ENCODE results near the gene SLC16A8.
"Not testable (repeated sequence)": the region's sequence is repeated elsewhere in the genome, so short reads cannot be mapped to it uniquely, and the experiment has no call there.

The SLC16A8 gene

GRCh38 chr22:38043151-38044039 lies 40.6 kb downstream of the SLC16A8 start:
- peak; percentile 20 for DNase-seq (ENCODE audit: low spot score)

- DNase-seq (ENCODE audit: low spot score) = no peak
These were observed 41.5 kb downstream of the SLC16A8 start for GRCh38 chr22:38042488-38042790.

- no peak for DNase-seq (ENCODE audit: low spot score)
These were observed 42.1 kb downstream of the SLC16A8 start for GRCh38 chr22:38041760-38042487.

- DNase-seq (ENCODE audit: low spot score) = no peak
These were observed 42.8 kb downstream of the SLC16A8 start for GRCh38 chr22:38040953-38041759.

GRCh38 chr22:38038890-38039812 lies 44.8 kb downstream of the SLC16A8 start:
- no peak for DNase-seq (ENCODE audit: low spot score)

- DNase-seq (ENCODE audit: low spot score) = no peak
These were observed 45.6 kb downstream of the SLC16A8 start for GRCh38 chr22:38038426-38038825.

GRCh38 chr22:38037367-38038150 lies 46.4 kb downstream of the SLC16A8 start:
- not testable (repeated sequence) for DNase-seq (ENCODE audit: low spot score)

- no peak for DNase-seq (ENCODE audit: low spot score)
These were observed 47.5 kb downstream of the SLC16A8 start for GRCh38 chr22:38036392-38037062.

- no peak for DNase-seq (ENCODE audit: low spot score)
These were observed 48.5 kb downstream of the SLC16A8 start for GRCh38 chr22:38035530-38035885.

- no peak for DNase-seq (ENCODE audit: low spot score)
These were observed 49.0 kb downstream of the SLC16A8 start for GRCh38 chr22:38034884-38035529.

GRCh38 chr22:38034278-38034882 lies 49.6 kb downstream of the SLC16A8 start:
- DNase-seq (ENCODE audit: low spot score) = peak; percentile 21

- no peak for DNase-seq (ENCODE audit: low spot score)
These were observed 50.3 kb downstream of the SLC16A8 start for GRCh38 chr22:38033522-38034277.

- peak; percentile 11 for DNase-seq (ENCODE audit: low spot score)
These were observed 51.1 kb downstream of the SLC16A8 start for GRCh38 chr22:38032681-38033521.

GRCh38 chr22:38031491-38031890 lies 52.5 kb downstream of the SLC16A8 start:
- DNase-seq (ENCODE audit: low spot score) = no peak

GRCh38 chr22:38030311-38031133 lies 53.5 kb downstream of the SLC16A8 start:
- no peak for DNase-seq (ENCODE audit: low spot score)

GRCh38 chr22:38029901-38030300 lies 54.1 kb downstream of the SLC16A8 start:
- DNase-seq (ENCODE audit: low spot score) = no peak

GRCh38 chr22:38029370-38029769 lies 54.6 kb downstream of the SLC16A8 start:
- DNase-seq (ENCODE audit: low spot score) = no peak
